HG02763 (cell line): ENCODE measurements around the gene ENOX1.

ENCODE experiments used
- ATAC-seq: cut with Tn5 transposase; IDR thresholded peaks from one replicate; pipeline ENCODE4 v1.9.1; 2021; ENCODE audit warnings: mild to moderate bottlenecking, moderate library complexity; ENCODE audit not compliant: unreplicated experiment

Gene ENOX1

GRCh38 chr13:43401361-43401760 is 385.4 kb downstream of the ENOX1 start:
- no peak for ATAC-seq

- no peak for ATAC-seq
Observed at GRCh38 chr13:43397111-43397510, 389.7 kb downstream of the ENOX1 start.

- peak; percentile 14 for ATAC-seq
Observed at GRCh38 chr13:43391036-43391435, 395.7 kb downstream of the ENOX1 start.

DNA sequence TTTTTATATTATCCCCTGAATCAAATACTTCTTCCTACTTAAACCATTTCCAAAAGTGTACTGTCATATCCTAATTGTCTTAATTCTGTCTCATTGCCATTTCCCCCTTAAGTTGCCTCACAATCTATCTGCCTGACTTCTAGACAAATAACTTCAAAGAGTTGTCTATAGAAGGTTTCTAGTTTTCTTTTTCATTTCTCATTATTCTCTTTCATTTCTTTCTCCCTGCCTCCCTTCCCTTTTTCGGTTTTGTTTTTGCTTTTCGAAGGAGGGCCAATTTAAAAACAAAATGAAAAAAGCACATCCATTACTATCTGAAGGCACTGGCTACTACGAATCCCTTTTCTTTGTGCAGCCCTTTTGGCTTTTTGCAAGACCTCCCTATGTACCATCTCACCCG is 396.2 kb downstream of the ENOX1 start:
- peak; percentile 46 for ATAC-seq

DNA sequence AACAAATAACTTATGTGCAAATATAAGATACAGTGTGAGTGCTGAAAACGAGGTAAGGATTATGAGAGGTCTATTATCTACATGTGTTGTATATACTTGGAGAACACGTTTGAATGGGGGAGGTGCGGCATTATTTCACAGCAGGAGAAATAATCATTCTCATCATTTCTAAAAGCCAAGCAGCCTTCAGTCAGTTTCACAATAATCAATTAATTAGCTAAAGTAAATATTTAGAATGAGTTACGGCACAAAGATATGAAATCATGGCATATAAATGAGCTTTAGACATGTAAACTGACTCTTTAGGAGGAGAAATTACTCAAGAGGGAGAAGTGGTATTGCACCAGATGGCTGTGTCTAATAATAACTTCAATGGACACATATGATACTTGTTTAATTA is 396.8 kb downstream of the ENOX1 start:
- no peak for ATAC-seq

DNA sequence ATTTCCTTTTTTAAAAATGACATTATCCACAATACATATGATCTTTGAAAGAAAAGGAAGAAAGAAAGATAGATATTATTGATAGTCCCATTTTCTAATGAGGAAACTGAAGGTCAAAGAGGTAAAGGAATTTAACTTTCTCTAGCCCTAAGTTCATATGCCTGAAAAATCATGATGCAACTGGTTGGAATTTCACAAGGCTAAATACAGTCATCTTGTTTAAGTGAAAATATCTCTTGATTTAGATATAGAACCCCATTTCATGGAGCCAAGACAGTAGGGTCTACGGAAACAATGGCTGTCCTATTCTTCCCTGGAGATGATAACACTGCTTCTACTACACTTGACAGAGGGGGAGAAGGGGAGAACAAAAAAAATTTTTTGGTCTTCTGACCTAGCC is 397.2 kb downstream of the ENOX1 start:
- no peak for ATAC-seq

GRCh38 chr13:43388282-43389034 is 398.3 kb downstream of the ENOX1 start:
- ATAC-seq = peak; percentile 46

- ATAC-seq = no peak
Observed at GRCh38 chr13:43387880-43388279, 398.9 kb downstream of the ENOX1 start.

GRCh38 chr13:43383498-43384165 is 403.1 kb downstream of the ENOX1 start:
- ATAC-seq = no peak

GRCh38 chr13:43379738-43380137 is 407.0 kb downstream of the ENOX1 start:
- no peak for ATAC-seq

DNA sequence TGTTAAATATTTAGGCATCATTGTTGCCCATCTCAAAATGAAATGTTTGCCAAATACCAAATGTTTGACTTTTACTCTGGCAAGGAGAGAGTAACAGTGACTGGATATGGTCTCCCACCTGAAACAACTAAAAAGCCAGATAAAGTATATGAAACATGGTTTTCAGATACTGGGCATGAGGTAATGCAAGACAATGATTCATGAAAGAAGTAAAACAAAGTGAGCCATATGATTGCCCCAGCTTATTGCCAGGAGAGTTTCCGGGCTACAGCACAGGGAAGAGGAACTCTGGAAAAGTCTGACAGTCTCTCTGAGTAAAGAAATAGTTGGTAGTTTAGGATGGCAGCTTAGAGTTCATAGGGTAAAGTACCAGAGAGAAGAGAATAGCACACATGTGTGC is 408.8 kb downstream of the ENOX1 start:
- ATAC-seq = no peak

GRCh38 chr13:43377149-43377548 is 409.6 kb downstream of the ENOX1 start:
- no peak for ATAC-seq

DNA sequence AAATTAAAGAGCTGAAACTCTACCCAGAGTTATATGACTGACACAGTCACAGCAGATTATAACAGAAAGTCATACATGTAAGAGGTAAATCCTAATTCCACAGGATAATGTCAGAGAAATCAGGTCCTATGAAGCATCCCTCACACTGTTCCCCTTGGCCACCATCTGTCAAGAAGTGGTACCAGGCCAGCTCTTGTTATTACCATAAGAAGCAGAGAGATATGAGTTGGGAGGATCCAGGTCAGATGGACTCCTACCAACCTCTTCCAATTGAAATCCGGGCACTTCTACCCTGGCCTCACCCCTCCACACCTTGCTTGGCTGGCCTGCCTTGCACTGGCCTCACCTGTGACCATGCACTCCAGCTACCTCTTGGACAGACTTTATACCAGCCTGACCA is 410.2 kb downstream of the ENOX1 start:
- no peak for ATAC-seq

DNA sequence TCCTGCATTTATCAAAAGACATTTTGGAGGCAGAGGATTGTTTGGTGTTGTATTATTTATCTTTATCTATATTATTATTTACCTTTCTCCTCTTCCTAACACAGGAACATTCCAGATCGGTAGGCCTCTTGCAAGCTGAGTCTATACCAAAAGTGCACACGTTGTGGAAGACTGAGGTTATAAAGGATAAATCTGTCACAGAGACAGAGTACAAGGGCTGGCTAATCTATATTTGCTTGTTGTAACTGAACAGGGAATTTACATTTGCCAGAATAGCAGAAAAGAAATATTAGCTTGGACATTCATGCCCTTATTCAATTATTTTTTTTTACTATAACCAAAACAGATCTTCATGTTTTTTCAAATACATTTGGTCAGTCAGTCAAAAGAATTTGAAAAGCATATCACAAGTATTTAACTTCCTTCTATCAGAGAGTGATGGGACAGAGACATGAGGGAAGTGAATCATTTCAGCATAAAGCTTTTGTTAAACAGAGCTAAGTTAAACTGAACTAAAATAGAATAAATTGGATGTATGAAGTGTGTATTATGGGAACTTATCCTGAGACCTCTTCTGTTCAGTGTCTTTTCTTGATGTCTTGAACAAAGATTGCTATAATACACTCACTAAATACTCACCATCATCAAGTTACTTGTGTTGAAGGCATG is 410.8 kb downstream of the ENOX1 start:
- no peak for ATAC-seq

DNA sequence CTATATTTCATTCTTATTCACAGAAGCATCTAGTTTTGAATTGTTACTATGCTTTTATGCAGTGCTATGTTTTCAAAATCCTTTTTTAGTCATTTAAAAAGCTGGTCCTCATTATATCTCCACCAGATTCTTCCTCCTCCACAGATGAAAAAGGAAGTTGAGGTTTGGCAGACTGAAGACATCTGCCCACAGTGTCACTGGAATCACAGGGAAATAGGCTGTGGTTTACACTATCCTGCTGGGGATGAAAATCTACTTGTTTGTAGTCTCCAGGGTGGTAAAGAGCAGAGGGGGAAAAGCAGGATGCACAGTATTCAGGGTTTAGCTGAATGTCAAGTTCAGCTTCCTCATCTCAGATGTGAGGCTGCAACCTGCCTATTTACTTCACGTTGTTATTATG is 412.2 kb downstream of the ENOX1 start:
- ATAC-seq = no peak

- no peak for ATAC-seq
Observed at GRCh38 chr13:43373400-43373799, 413.4 kb downstream of the ENOX1 start.

DNA sequence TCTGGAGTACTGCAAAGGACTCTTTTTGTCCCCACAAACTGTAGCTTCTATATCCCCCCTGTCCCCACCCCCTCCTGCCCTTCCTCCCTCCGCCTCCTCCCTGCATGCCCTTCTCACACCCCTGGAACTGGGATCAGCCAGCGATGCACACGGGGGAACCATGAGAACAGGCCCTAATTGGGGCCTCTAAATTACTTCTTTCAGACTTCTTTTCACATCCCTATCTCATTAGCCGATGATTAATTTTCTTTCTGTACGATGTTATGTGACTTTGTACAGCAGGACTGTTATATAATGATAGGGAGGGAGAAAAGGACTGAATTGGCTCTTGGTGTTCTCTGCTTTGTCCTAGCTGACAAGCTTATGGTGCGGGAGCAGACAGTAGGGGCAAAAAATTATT is 415.9 kb downstream of the ENOX1 start:
- ATAC-seq = no peak

DNA sequence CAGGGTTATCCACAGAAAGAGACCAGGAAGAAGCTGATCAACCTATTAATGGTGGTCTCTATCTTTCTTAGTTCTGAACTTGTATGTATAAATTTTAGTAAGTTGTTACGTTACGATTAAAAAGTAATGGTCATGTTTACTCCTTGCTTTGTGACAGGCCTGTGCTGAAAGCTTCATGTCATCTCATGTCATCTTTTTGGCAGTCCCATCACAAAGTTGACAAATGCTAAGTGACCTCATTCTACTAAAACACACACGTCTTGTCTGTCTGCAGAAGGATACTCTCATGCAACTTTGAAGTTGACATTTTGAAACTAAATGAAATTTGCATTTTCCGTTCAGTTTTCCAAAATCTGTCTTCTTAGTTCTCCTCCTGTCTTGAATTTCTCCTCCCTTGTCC is 417.5 kb downstream of the ENOX1 start:
- no peak for ATAC-seq

- peak; percentile 45 for ATAC-seq
Observed at GRCh38 chr13:43368003-43368402, 418.8 kb downstream of the ENOX1 start.

DNA sequence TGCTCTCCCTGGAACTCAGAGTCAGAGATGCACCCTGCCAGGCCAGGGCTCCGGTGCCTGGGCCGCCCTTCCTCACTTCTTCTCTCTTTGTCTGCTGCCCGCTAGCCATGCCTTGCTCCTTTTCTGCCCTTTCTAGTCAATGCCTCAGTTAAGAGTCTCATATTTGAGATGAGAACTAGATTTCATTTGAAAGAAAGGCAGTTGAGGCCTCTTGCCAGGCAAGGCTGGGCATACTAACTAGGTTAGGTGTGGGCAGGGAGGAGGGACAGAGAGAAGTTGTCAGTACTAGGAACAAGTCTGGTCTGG is 421.8 kb downstream of the ENOX1 start:
- no peak for ATAC-seq

DNA sequence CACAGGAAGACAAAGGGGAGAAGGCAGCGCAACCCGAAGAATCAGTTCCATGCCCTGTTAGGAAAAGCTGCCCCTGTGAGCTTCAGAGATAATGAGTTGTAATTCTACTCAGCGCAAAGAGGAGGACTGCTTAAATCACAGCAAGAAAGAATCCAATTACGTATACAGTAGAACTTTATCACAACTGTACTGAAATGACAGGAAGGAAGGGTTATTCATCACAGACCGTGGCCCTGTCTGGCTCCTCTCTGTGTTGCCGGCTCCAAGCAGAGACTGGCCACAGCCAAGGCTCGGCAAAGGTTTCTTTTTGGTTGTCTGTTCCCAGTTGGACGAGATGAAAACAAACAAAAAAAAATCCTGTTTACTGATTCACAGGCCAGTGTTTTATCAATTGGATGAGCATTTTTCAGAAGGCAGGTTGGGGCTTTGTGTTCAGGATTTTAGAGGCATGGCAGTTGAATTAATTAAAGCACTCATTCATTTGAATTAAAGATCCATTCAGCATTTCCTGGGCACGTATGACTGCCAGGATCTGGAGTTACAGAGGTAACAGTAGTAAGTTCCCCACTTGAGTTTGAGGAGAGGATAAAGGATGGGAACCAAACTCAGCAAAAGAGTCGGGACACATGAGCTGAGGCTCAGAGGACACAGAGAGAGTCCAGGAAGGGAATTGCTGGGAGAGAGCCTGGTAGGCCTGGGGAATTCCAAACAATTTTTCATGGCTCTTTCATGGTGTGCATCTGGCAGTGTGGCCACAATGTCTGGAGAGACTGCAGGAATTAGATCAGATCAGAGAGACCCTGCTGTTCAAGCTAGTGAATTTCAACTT is 422.3 kb downstream of the ENOX1 start:
- no peak for ATAC-seq
